GM10266 (cell line): ENCODE results near the gene RIMBP3B.
"Not testable (repeated sequence)": the region's sequence is repeated elsewhere in the genome, so short reads cannot be mapped to it uniquely, and the experiment has no call there.

ENCODE experiments used
- DNase-seq: peaks from one replicate; pipeline ENCODE4 v3.0.0; 2012; ENCODE audit errors: extremely low spot score

RIMBP3B gene

DNA sequence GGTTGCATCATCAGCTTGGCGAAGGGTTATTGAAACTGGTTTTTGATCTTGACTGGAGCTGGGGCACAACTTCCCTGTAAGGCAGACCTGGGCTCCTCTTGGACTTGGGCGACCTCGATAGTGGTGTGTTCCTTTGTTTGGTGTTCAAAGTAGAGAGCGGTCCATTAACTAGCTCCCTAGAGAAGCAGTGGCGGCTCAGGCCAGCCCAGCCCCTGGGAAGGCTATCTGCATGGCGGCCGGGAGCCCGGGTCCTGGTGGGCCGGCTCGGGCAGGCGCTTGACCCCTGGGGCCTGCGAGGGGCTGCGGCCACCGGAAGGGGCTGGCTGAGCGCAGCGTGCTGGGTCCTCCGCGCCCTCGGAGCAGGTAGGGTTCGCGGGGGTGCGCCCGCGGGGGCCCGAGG, 32.8 kb downstream of the RIMBP3B start:
- DNase-seq: not testable (repeated sequence)

DNA sequence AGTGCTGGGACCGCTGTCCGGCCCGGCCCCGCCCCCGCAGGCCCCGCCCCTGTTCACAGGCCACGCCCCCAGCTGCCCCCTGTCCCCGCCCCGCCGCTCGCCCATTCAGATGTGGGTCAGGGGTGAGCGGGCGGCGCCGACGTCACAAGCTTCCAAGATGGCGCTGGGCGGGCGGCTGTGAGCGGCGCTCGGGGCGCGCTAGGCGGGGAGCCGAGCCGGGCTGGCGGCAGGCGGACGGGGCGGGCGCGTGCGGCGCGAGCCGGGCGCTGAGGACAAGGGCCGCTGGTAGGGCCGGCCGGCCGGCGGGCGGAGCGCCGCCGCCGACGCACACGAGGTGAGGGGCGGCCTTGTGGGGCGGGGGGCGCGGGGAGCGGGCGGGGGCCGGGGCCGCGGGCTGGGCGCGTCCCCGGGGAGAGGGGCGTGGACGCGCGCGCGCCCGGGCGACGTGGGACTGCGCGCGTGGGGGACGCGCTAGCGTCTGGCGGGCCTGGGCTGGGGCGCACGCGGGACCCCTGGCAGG, 33.7 kb downstream of the RIMBP3B start, which contains the start of gene HIC2:
TSS of gene HIC2 (plus strand) at position 145 of the 520 bp plus-strand sequence. CDS start 25,461 bp downstream, outside the sequence.
- not testable (repeated sequence) for DNase-seq

DNA sequence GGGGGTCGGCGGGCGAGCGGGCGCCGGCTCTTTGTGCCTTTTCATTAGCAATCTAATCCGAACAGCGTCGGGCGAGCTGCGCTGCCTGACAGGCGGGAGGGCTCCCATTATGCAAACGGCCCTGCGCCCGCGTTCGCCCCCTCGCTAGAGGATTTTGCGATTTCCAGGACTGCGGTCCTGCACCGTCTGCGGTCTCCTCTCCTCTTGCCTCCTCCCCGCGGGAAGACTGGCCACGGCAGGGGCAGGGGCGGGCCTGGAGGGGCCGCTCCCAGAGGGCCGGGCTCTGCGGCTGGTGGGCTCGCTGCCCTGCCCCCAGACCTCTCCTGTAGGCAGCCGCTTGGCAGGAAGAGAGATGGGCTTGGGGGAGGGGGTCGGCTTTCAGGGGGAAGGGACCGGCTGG, 34.3 kb downstream of the RIMBP3B start:
- not testable (repeated sequence) for DNase-seq

DNA sequence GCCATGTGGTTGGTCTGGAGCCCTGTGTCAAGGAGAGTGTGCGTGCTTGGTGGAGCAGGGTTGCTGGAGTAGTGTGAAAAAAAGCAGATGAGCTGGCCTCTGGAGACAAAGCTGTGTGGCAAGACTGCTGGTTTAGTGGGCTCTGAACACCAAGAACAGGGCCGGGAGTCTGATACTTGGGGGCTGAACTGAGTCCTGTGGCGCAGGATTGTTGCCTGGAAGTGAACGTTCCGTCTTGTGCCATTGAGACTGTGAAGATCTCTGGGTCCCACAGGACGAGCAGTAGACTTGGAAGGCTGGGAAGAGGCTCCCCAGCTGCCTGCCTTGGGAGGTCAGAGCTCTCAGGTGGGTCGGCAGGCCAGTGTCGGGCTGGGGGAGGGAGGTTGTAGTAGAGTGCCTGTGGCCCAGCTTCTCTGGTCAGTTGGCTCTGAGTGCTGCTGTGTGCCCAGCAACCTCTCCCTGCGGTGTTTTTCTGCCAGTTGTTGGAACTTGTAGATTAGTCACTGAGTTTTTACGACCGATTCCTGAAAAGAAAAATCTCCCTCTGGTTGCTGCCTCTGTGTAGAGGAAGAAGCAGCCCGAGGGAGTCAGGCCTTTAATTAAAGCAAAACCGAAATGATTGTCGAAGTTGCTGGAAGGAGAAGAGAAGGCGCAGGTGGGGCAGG, 35.6 kb downstream of the RIMBP3B start:
- not testable (repeated sequence) for DNase-seq

DNA sequence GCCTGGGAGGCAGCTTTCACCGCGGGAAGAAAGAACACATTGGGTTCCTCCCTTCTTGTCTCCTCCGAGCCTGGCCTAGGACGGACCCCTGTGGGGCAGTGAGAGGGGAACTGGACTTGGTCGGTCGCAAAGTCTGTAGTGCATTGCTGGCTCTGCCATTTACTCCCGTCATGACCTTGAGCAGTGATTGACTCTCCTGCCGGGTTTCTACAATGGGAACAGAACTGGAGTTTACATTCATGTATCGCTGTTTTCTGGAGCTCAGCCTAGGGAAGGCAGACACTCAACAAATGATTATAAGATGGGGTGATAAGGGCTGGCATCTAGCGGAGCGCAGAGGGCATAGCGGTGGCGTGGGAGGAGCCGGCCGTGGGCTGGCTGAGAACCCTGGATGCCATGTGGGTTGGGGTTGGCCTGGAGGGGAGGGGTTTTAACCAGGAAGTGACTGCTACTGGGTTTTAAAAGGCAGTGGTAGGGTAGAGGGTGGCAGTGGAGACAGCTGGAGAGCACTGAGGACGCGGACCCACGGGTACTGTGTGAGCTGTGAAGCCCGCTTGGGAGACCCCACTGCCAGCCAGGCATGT, 36.7 kb downstream of the RIMBP3B start:
- not testable (repeated sequence) for DNase-seq

DNA sequence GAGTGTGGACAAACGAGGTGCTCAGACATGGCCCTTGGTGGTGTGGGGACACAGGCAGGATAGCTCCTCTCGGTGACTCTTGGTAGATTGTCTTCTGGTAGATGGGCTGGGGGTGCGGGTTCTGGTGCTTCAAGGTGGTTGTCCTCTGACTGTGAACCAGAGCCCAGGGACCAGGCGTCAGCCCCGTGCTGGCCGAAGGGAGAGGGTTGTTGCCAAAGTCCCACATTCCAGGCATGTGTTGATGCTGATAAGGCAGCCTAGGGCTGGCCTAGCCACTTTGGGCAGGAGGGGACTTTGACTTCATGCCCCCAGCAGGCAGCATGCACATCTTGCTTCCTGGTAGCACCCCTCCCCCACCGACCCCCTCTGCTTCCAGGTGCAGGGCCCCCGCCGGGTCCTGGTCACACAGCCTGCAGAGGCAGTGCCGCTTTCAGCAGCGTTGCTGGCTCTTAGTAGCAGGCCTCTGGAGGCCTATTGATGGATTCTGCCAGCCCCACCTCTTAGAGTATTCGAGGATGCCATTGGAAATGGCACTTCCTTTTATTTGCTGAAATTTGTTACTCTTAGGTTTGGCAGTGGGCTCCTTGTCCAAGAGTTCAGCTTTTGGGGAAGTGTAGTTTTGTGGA, 40.6 kb downstream of the RIMBP3B start:
- DNase-seq: not testable (repeated sequence)

DNA sequence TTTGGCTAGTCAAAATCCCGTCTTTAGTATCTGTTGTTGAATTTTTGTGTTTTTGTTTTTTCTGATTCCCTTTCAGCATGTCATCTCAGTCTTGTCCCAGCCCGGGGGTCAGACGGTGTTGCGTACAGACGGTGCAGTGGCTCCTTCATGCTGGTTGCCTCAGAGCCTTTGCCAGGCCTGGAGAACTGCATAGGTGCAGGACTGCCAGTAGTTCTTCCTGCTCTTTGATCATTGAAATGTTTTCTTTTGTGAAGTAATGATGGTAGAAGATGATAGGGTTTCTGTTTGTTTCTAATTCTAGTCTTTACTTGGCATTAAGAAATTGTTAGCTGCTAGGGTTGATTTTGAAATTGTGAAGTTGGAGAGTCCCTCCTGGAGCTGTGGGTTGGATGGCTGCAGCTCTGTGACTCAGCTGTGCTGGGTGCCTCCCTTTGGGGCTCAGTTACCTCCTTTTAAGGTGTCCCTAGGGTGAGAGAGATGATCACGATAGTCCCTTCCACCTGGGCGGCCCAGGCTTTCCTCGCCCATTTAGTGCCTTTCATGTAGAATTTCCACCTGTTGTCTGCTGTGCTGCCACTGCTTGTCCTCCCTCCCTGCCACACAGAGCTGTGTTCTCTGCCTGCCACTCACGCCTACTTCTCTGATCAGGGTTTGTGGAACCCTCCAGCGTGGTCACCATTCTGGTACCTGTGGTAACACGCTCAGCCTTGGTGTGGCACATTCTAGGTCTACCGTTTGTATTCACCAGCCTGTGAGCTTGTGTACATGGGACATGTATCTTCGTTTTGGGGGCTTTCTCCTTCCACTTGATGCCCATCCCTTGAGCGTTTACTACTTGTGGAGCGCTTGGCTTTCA, 51.1 kb downstream of the RIMBP3B start:
- DNase-seq: not testable (repeated sequence)

DNA sequence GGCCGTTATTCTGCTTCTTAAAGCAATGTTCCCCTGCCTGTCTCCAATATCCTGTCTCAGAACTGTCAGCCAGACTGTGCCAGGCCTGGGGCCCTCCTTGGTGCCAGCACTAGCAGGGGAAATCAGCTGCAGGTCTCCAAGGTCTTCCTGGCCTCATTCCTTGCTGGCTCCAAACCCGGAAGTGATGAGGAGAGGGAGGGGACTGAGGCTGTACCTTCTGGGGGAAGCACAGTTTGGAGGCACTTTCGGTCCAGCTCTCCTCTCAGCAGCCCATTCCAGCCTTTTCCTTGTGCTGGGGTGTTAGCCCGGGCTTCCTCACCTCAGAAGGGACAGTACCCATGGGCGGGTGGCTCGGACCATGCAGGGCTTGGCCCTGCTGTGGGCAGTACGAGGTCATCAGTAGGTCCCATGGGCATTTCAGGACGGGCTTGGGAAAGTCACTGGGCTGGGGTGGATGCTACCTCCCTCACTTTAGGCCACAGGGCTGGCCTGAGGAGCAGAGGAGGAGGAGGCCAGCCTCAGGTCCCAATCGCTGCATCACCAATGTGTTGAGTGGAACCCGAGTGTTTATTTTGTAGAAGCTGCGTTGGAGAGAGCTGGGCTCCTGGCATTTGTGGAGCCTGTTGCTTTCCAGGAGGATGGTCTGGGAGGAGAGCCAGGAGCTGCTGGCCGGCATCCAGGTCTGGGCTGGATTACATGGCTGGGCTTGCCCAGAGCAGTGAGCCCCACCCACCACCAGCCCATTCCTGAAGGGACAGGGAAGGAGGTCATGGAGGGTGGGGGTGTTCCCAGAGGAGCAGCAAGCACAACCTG, 52.7 kb downstream of the RIMBP3B start:
- DNase-seq: not testable (repeated sequence)

DNA sequence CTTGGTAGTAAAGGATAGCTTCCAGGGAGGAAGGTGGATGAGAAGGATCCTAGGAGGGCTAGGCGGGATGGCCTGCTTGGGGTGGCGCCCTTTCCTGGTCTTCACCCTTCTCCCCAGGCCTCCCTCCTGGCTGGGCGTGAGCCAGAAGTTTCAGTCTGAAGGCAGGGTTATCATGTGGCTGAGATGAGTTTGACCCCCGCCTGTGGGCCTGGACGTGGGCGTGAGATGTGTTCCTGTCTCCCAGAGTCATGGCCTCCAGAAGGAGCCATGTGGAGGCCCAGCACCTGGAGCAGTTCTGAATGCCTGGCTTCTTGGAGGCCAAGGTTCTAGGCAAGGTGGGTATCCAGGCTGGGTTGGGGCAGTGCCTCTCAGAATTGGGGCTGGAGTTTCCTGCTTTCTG, 54.5 kb downstream of the RIMBP3B start:
- DNase-seq: not testable (repeated sequence)
